ENCODE data around the gene LTBP1. TPM values are rescaled to one million over a fixed set of nuclear protein-coding genes. Genes with fewer than 3 reads are reported as not detected.
"Not testable (repeated sequence)": the region's sequence is repeated elsewhere in the genome, so short reads cannot be mapped to it uniquely, and the experiment has no call there.

The LTBP1 gene
- total and polyA plus RNA-seq, 5 donors from 2014 or later = 3.7 TPM; not detected in 4

GRCh38 chr2:33168922-33169321 is 222.2 kb downstream of the LTBP1 start:
- peaks cover 9% of the 10 kb centered on the region for H3K27me3 Mint-ChIP-seq

GRCh38 chr2:33170251-33170650 is 223.5 kb downstream of the LTBP1 start:
- not testable (repeated sequence) for H3K27me3 ChIP-seq (ENCODE audit: control insufficient read depth, insufficient read depth, low read length); H3K4me1 ChIP-seq (ENCODE audit: control insufficient read depth, insufficient read depth, low read length, poor library complexity, severe bottlenecking); H3K4me3 Mint-ChIP-seq; H3K9me3 ChIP-seq (ENCODE audit: control insufficient read depth in 2 of 2, low read length in 2 of 2); DNase-seq; H3K36me3 ChIP-seq (ENCODE audit: control insufficient read depth, insufficient read depth, low read length); ATAC-seq (ENCODE audit: low read depth in 2 of 2); H3K27ac Mint-ChIP-seq; H3K4me1 Mint-ChIP-seq; H3K36me3 Mint-ChIP-seq; H3K27ac ChIP-seq (ENCODE audit: insufficient read depth, low read length, poor library complexity, severe bottlenecking); H3K4me3 ChIP-seq (ENCODE audit: low read depth, low read length); H3K9me3 Mint-ChIP-seq; H3K27me3 Mint-ChIP-seq

More at GRCh38 chr2:33168922-33169321, 222.2 kb downstream of the LTBP1 start:
- no peak overlapping the region for H3K27ac ChIP-seq (ENCODE audit: insufficient read depth, low read length, poor library complexity, severe bottlenecking)
- no peak for DNase-seq
- no peak for ATAC-seq (ENCODE audit: low read depth in 2 of 2)
- no peak overlapping the region for H3K4me3 ChIP-seq (ENCODE audit: low read depth, low read length)
- no peaks in the 10 kb centered on the region for H3K9me3 ChIP-seq (ENCODE audit: control insufficient read depth in 2 of 2, low read length in 2 of 2)
- H3K4me1 ChIP-seq (ENCODE audit: control insufficient read depth, insufficient read depth, low read length, poor library complexity, severe bottlenecking) = no peaks in the 10 kb centered on the region
- peaks cover 7% of the 10 kb centered on the region for H3K27me3 ChIP-seq (ENCODE audit: control insufficient read depth, insufficient read depth, low read length)
- Mint-ChIP-seq H3K27ac (no peak overlapping the region), H3K4me3 (no peak overlapping the region), H3K9me3 (peaks cover 0 to 3% (median 0%) of the 10 kb centered on the region in 7 donors), H3K4me1 (no peaks in the 10 kb centered on the region), H3K36me3 (no peaks in the 10 kb centered on the region)
- H3K36me3 ChIP-seq (ENCODE audit: control insufficient read depth, insufficient read depth, low read length) = no peaks in the 10 kb centered on the region

GRCh38 chr2:33177627-33178026 is 230.9 kb downstream of the LTBP1 start:
- no peak overlapping the region for H3K27ac Mint-ChIP-seq
- no peaks in the 10 kb centered on the region for H3K4me1 Mint-ChIP-seq
- Histone ChIP-seq H3K9me3 (ENCODE audit: control insufficient read depth in 2 of 2, low read length in 2 of 2) (no peaks in the 10 kb centered on the region), H3K4me1 (ENCODE audit: control insufficient read depth, insufficient read depth, low read length, poor library complexity, severe bottlenecking) (no peaks in the 10 kb centered on the region), H3K27ac (ENCODE audit: insufficient read depth, low read length, poor library complexity, severe bottlenecking) (no peak overlapping the region), H3K4me3 (ENCODE audit: low read depth, low read length) (no peak overlapping the region), H3K36me3 (ENCODE audit: control insufficient read depth, insufficient read depth, low read length) (no peaks in the 10 kb centered on the region), H3K27me3 (ENCODE audit: control insufficient read depth, insufficient read depth, low read length) (no peaks in the 10 kb centered on the region)
- no peak overlapping the region for H3K4me3 Mint-ChIP-seq
- H3K27me3 Mint-ChIP-seq = peaks cover 4% of the 10 kb centered on the region
- no peaks in the 10 kb centered on the region for H3K36me3 Mint-ChIP-seq
- no peak for ATAC-seq (ENCODE audit: low read depth in 2 of 2)
- H3K9me3 Mint-ChIP-seq = peaks cover 0 to 3% (median 0%) of the 10 kb centered on the region in 7 donors
- DNase-seq = no peak

GRCh38 chr2:33178209-33178608 is 231.5 kb downstream of the LTBP1 start:
- Mint-ChIP-seq H3K36me3 (no peaks in the 10 kb centered on the region), H3K4me1 (no peaks in the 10 kb centered on the region), H3K27me3 (peaks cover 4% of the 10 kb centered on the region), H3K9me3 (peaks cover 0 to 3% (median 0%) of the 10 kb centered on the region in 7 donors), H3K4me3 (no peak overlapping the region), H3K27ac (no peak overlapping the region)
- Histone ChIP-seq H3K9me3 (ENCODE audit: control insufficient read depth in 2 of 2, low read length in 2 of 2) (no peaks in the 10 kb centered on the region), H3K27me3 (ENCODE audit: control insufficient read depth, insufficient read depth, low read length) (no peaks in the 10 kb centered on the region), H3K36me3 (ENCODE audit: control insufficient read depth, insufficient read depth, low read length) (no peaks in the 10 kb centered on the region), H3K4me3 (ENCODE audit: low read depth, low read length) (no peak overlapping the region), H3K27ac (ENCODE audit: insufficient read depth, low read length, poor library complexity, severe bottlenecking) (no peak overlapping the region), H3K4me1 (ENCODE audit: control insufficient read depth, insufficient read depth, low read length, poor library complexity, severe bottlenecking) (no peaks in the 10 kb centered on the region)
- ATAC-seq (ENCODE audit: low read depth in 2 of 2) = no peak
- no peak for DNase-seq

GRCh38 chr2:33180915-33181314 is 234.2 kb downstream of the LTBP1 start:
- ATAC-seq (ENCODE audit: low read depth in 2 of 2) (no peak), DNase-seq (no peak)
- Histone ChIP-seq H3K36me3 (ENCODE audit: control insufficient read depth, insufficient read depth, low read length) (no peaks in the 10 kb centered on the region), H3K27ac (ENCODE audit: insufficient read depth, low read length, poor library complexity, severe bottlenecking) (no peak overlapping the region), H3K9me3 (ENCODE audit: control insufficient read depth in 2 of 2, low read length in 2 of 2) (no peaks in the 10 kb centered on the region), H3K4me1 (ENCODE audit: control insufficient read depth, insufficient read depth, low read length, poor library complexity, severe bottlenecking) (no peaks in the 10 kb centered on the region), H3K27me3 (ENCODE audit: control insufficient read depth, insufficient read depth, low read length) (peaks cover 3% of the 10 kb centered on the region), H3K4me3 (ENCODE audit: low read depth, low read length) (no peak overlapping the region)
- H3K36me3 Mint-ChIP-seq = no peaks in the 10 kb centered on the region
- no peaks in the 10 kb centered on the region for H3K4me1 Mint-ChIP-seq
- peaks cover 4% of the 10 kb centered on the region for H3K27me3 Mint-ChIP-seq
- H3K27ac Mint-ChIP-seq = no peak overlapping the region
- no peak overlapping the region for H3K4me3 Mint-ChIP-seq
- peaks cover 0 to 3% (median 0%) of the 10 kb centered on the region in 7 donors for H3K9me3 Mint-ChIP-seq

- DNase-seq (no peak), ATAC-seq (ENCODE audit: low read depth in 2 of 2) (no peak)
- no peak overlapping the region for H3K4me3 ChIP-seq (ENCODE audit: low read depth, low read length)
- H3K9me3 ChIP-seq (ENCODE audit: control insufficient read depth in 2 of 2, low read length in 2 of 2) = no peaks in the 10 kb centered on the region
- no peaks in the 10 kb centered on the region for H3K36me3 ChIP-seq (ENCODE audit: control insufficient read depth, insufficient read depth, low read length)
- peaks cover 3% of the 10 kb centered on the region for H3K27me3 ChIP-seq (ENCODE audit: control insufficient read depth, insufficient read depth, low read length)
- Mint-ChIP-seq H3K9me3 (peaks cover 0 to 3% (median 0%) of the 10 kb centered on the region in 7 donors), H3K27me3 (peaks cover 4% of the 10 kb centered on the region), H3K4me1 (no peaks in the 10 kb centered on the region), H3K4me3 (no peak overlapping the region), H3K27ac (no peak overlapping the region), H3K36me3 (no peaks in the 10 kb centered on the region)
- no peak overlapping the region for H3K27ac ChIP-seq (ENCODE audit: insufficient read depth, low read length, poor library complexity, severe bottlenecking)
- H3K4me1 ChIP-seq (ENCODE audit: control insufficient read depth, insufficient read depth, low read length, poor library complexity, severe bottlenecking) = no peaks in the 10 kb centered on the region
Measured at GRCh38 chr2:33181466-33181865, 234.7 kb downstream of the LTBP1 start.

GRCh38 chr2:33184041-33184440 is 237.3 kb downstream of the LTBP1 start:
- Mint-ChIP-seq H3K4me1 (no peaks in the 10 kb centered on the region), H3K27me3 (peaks cover 5% of the 10 kb centered on the region), H3K9me3 (peaks cover 0 to 3% (median 0%) of the 10 kb centered on the region in 7 donors), H3K27ac (no peak overlapping the region), H3K36me3 (no peaks in the 10 kb centered on the region), H3K4me3 (no peak overlapping the region)
- Histone ChIP-seq H3K4me1 (ENCODE audit: control insufficient read depth, insufficient read depth, low read length, poor library complexity, severe bottlenecking) (no peaks in the 10 kb centered on the region), H3K9me3 (ENCODE audit: control insufficient read depth in 2 of 2, low read length in 2 of 2) (no peaks in the 10 kb centered on the region), H3K27ac (ENCODE audit: insufficient read depth, low read length, poor library complexity, severe bottlenecking) (no peak overlapping the region), H3K36me3 (ENCODE audit: control insufficient read depth, insufficient read depth, low read length) (no peaks in the 10 kb centered on the region), H3K4me3 (ENCODE audit: low read depth, low read length) (no peak overlapping the region), H3K27me3 (ENCODE audit: control insufficient read depth, insufficient read depth, low read length) (peaks cover 3% of the 10 kb centered on the region)
- no peak for ATAC-seq (ENCODE audit: low read depth in 2 of 2)
- DNase-seq = no peak

GRCh38 chr2:33186937-33187336 is 240.2 kb downstream of the LTBP1 start:
- H3K36me3 ChIP-seq (ENCODE audit: control insufficient read depth, insufficient read depth, low read length) = no peaks in the 10 kb centered on the region
- H3K4me1 ChIP-seq (ENCODE audit: control insufficient read depth, insufficient read depth, low read length, poor library complexity, severe bottlenecking) = no peaks in the 10 kb centered on the region
- Mint-ChIP-seq H3K36me3 (no peaks in the 10 kb centered on the region), H3K9me3 (no peaks in the 10 kb centered on the region), H3K4me1 (no peaks in the 10 kb centered on the region), H3K4me3 (no peak overlapping the region), H3K27me3 (peaks cover 8% of the 10 kb centered on the region), H3K27ac (no peak overlapping the region)
- H3K27ac ChIP-seq (ENCODE audit: insufficient read depth, low read length, poor library complexity, severe bottlenecking) = no peak overlapping the region
- no peak overlapping the region for H3K4me3 ChIP-seq (ENCODE audit: low read depth, low read length)
- no peak for ATAC-seq (ENCODE audit: low read depth in 2 of 2)
- DNase-seq = no peak
- peaks cover 3% of the 10 kb centered on the region for H3K27me3 ChIP-seq (ENCODE audit: control insufficient read depth, insufficient read depth, low read length)
- no peaks in the 10 kb centered on the region for H3K9me3 ChIP-seq (ENCODE audit: control insufficient read depth in 2 of 2, low read length in 2 of 2)
